ENCODE data around the gene GATA6.
"Not testable (repeated sequence)": the region's sequence is repeated elsewhere in the genome, so short reads cannot be mapped to it uniquely, and the experiment has no call there.

GATA6 gene

DNA sequence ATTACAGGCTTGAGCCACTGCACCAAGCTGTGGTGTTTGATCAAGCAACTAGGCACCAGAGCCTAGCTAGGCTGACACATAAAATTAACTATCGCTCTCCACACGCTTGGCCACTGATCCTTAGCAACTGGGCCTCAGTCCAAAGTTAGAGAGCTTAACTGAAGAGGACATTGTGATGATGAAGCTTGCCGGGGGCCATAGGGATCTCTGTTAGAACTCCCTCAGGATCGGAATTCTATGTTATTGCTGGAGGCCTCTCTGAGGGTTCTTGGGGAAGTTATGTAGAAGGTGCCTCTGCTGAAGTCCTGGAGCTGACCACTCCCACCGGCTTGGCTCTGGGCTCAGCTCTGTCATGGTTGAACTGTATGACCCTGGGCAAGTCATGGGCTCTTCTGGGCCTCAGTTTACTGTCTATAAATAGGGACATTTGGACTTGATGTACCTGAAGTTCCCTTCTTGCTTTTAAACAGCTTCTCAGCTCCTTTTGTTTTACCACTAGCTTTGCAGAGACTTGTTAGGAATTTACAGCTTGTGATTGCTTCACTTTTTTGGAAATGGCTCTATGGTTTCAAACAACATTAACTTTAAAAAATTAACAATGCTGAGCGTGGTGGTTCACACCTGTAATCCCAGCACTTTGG is 44.1 kb downstream of the GATA6 start:
- Histone ChIP-seq H3K4me3 (ENCODE audit: insufficient read depth, low read length, poor library complexity, severe bottlenecking) (no peak overlapping the region), H3K27ac (ENCODE audit: low read depth, low read length) (no peak overlapping the region)

GRCh38 chr18:22214731-22215528 is 45.5 kb downstream of the GATA6 start:
- Histone ChIP-seq H3K9ac (ENCODE audit: low read length) (no peak overlapping the region), H3K9me3 (ENCODE audit: insufficient read depth, low read length) (no peaks in the 10 kb centered on the region), H3K9me2 (replicated peaks; ENCODE audit: insufficient read depth, low read length) (no peaks in the 10 kb centered on the region), H3K4me3 (ENCODE audit: insufficient read depth, low read length, poor library complexity, severe bottlenecking) (no peak overlapping the region), H3K4me2 (ENCODE audit: low read depth, low read length, poor library complexity, severe bottlenecking) (no peak overlapping the region), H3K36me3 (ENCODE audit: low read length) (no peaks in the 10 kb centered on the region), H4K20me1 (ENCODE audit: low read depth, low read length) (no peaks in the 10 kb centered on the region), H2AFZ (ENCODE audit: low read depth, low read length, severe bottlenecking) (no peak overlapping the region), H3F3A (ENCODE audit: insufficient read depth) (no peaks in the 10 kb centered on the region), H3K27ac (ENCODE audit: low read depth, low read length) (no peak overlapping the region), H3K27me3 (ENCODE audit: low read length) (no peaks in the 10 kb centered on the region), H3K79me2 (ENCODE audit: insufficient read depth, low read length) (no peaks in the 10 kb centered on the region)
- no peak for TF ChIP-seq EZH2phosphoT487 (conservative IDR thresholded peaks at IDR 0.05; ENCODE audit: low read length)
- TF ChIP-seq, protein P1, sequence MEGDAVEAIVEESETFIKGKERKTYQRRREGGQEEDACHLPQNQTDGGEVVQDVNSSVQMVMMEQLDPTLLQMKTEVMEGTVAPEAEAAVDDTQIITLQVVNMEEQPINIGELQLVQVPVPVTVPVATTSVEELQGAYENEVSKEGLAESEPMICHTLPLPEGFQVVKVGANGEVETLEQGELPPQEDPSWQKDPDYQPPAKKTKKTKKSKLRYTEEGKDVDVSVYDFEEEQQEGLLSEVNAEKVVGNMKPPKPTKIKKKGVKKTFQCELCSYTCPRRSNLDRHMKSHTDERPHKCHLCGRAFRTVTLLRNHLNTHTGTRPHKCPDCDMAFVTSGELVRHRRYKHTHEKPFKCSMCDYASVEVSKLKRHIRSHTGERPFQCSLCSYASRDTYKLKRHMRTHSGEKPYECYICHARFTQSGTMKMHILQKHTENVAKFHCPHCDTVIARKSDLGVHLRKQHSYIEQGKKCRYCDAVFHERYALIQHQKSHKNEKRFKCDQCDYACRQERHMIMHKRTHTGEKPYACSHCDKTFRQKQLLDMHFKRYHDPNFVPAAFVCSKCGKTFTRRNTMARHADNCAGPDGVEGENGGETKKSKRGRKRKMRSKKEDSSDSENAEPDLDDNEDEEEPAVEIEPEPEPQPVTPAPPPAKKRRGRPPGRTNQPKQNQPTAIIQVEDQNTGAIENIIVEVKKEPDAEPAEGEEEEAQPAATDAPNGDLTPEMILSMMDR (IDR thresholded peaks at IDR 0.05; ENCODE audit: insufficient read depth, low read length, poor library complexity, severe bottlenecking), result no peak

More for the DNA sequence above, 44.1 kb downstream of the GATA6 start:
- no peak for TF ChIP-seq EZH2phosphoT487 (conservative IDR thresholded peaks at IDR 0.05; ENCODE audit: low read length)
- Histone ChIP-seq H3K27me3 (ENCODE audit: low read length) (no peaks in the 10 kb centered on the region), H3K4me2 (ENCODE audit: low read depth, low read length, poor library complexity, severe bottlenecking) (no peak overlapping the region), H3F3A (ENCODE audit: insufficient read depth) (no peaks in the 10 kb centered on the region), H3K79me2 (ENCODE audit: insufficient read depth, low read length) (no peaks in the 10 kb centered on the region), H3K9me3 (ENCODE audit: insufficient read depth, low read length) (no peaks in the 10 kb centered on the region), H2AFZ (ENCODE audit: low read depth, low read length, severe bottlenecking) (no peak overlapping the region), H3K9ac (ENCODE audit: low read length) (no peak overlapping the region), H3K9me2 (replicated peaks; ENCODE audit: insufficient read depth, low read length) (no peaks in the 10 kb centered on the region), H3K36me3 (ENCODE audit: low read length) (no peaks in the 10 kb centered on the region), H4K20me1 (ENCODE audit: low read depth, low read length) (no peaks in the 10 kb centered on the region)

DNA sequence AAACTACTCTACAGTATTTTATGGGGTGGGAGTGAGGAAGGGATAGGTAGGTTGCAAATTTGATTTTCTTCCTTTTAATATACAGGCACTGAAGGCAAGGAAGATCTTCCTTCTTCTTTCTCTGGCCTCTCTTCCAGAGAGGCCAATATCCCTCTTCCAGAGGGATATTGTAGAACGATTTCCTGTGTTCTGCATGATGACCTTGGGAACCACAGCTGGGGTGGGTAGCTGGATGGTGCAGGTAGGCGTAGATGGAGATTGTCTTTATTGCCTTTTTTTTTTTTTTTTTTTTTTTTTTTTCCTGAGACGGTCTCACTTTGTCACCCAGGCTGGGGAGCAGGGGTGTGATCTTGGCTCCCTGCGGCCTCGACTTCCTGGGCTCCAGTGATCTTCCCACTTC is 49.4 kb downstream of the GATA6 start:
- Histone ChIP-seq H3K79me2 (ENCODE audit: insufficient read depth, low read length) (no peaks in the 10 kb centered on the region), H3K4me2 (ENCODE audit: low read depth, low read length, poor library complexity, severe bottlenecking) (no peak overlapping the region), H3K9me2 (replicated peaks; ENCODE audit: insufficient read depth, low read length) (no peaks in the 10 kb centered on the region), H3F3A (ENCODE audit: insufficient read depth) (no peaks in the 10 kb centered on the region), H3K9me3 (ENCODE audit: insufficient read depth, low read length) (no peaks in the 10 kb centered on the region), H3K27ac (ENCODE audit: low read depth, low read length) (no peak overlapping the region), H3K36me3 (ENCODE audit: low read length) (no peaks in the 10 kb centered on the region), H3K4me3 (ENCODE audit: insufficient read depth, low read length, poor library complexity, severe bottlenecking) (no peak overlapping the region), H3K9ac (ENCODE audit: low read length) (no peak overlapping the region), H2AFZ (ENCODE audit: low read depth, low read length, severe bottlenecking) (no peak overlapping the region), H3K27me3 (ENCODE audit: low read length) (no peaks in the 10 kb centered on the region), H4K20me1 (ENCODE audit: low read depth, low read length) (no peaks in the 10 kb centered on the region)
- TF ChIP-seq EZH2phosphoT487 (conservative IDR thresholded peaks at IDR 0.05; ENCODE audit: low read length), result no peak

DNA sequence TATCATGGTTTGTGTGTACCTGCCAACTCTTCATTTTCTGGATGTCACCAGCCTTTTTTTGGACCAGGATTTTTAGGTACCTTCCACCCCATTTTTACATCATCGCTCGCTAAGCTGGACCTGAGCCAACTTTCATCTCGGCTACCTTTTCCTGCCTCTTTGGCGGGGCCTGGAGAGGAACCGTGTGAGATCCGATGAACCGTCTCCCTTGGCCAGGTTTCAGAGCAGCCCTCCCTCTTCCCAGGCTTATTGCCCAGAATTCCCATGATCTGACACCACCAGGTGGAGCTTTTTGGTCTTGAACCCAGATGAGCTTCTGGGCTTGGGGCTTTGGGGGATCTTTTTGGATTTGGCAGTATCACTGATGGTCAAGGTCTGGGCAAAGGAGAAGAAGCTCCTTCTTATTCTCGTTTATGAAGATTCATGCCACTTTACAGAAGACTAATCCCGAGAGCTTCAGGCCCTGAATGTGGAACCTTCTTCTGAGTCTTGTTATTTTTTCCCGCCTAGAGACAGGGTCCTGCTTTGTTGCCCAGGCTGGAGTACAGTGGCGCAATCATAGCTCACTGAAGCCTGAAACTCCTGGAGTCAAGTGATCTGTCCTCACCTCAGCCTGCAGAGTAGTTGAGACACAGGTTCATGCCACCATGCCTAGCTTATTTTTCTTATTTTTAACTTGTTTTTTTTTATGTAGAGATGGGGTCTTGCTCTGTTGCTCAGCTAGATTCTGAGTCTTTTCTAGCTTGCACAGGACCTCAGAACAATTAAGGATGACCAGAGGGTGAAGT is 50.4 kb downstream of the GATA6 start:
- Histone ChIP-seq H3K27ac (ENCODE audit: low read depth, low read length) (no peak overlapping the region), H3K9ac (ENCODE audit: low read length) (no peak overlapping the region), H4K20me1 (ENCODE audit: low read depth, low read length) (no peaks in the 10 kb centered on the region), H3K79me2 (ENCODE audit: insufficient read depth, low read length) (no peaks in the 10 kb centered on the region), H2AFZ (ENCODE audit: low read depth, low read length, severe bottlenecking) (no peak overlapping the region), H3K4me3 (ENCODE audit: insufficient read depth, low read length, poor library complexity, severe bottlenecking) (no peak overlapping the region), H3K36me3 (ENCODE audit: low read length) (no peaks in the 10 kb centered on the region), H3F3A (ENCODE audit: insufficient read depth) (no peaks in the 10 kb centered on the region), H3K9me2 (replicated peaks; ENCODE audit: insufficient read depth, low read length) (no peaks in the 10 kb centered on the region), H3K9me3 (ENCODE audit: insufficient read depth, low read length) (no peaks in the 10 kb centered on the region), H3K4me2 (ENCODE audit: low read depth, low read length, poor library complexity, severe bottlenecking) (no peak overlapping the region), H3K27me3 (ENCODE audit: low read length) (no peaks in the 10 kb centered on the region)
- TF ChIP-seq, protein P1 (IDR thresholded peaks at IDR 0.05; ENCODE audit: insufficient read depth, low read length, poor library complexity, severe bottlenecking), result no peak
- TF ChIP-seq EZH2phosphoT487 (conservative IDR thresholded peaks at IDR 0.05; ENCODE audit: low read length), result no peak

DNA sequence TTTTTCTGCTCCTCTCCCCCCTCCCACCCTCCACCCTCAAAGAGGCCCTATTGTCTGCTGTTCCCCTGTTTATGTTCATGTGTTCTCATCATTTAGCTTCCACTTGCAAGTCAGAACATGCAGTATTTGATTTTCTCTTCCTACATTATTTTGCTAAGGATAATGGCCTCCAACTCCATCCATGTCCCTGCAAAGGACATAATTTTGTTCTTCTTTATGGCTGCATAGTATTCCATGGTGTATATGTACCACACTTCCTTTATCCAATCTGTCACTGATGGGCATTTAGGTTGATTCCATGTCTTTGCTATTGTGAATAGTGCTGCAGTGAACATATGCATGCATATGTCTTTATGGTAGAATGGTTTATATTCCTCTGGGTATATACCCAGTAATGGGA is 51.2 kb downstream of the GATA6 start:
- not testable (repeated sequence) for H3K4me2 ChIP-seq (ENCODE audit: low read depth, low read length, poor library complexity, severe bottlenecking); H3K9ac ChIP-seq (ENCODE audit: low read length); H3K27me3 ChIP-seq (ENCODE audit: low read length); H4K20me1 ChIP-seq (ENCODE audit: low read depth, low read length); H3K9me3 ChIP-seq (ENCODE audit: insufficient read depth, low read length); H3K9me2 ChIP-seq (replicated peaks; ENCODE audit: insufficient read depth, low read length); H3F3A ChIP-seq (ENCODE audit: insufficient read depth); H3K79me2 ChIP-seq (ENCODE audit: insufficient read depth, low read length); H3K36me3 ChIP-seq (ENCODE audit: low read length); H3K4me3 ChIP-seq (ENCODE audit: insufficient read depth, low read length, poor library complexity, severe bottlenecking); H2AFZ ChIP-seq (ENCODE audit: low read depth, low read length, severe bottlenecking); H3K27ac ChIP-seq (ENCODE audit: low read depth, low read length)
